GM21717 (cell line): ENCODE measurements around the gene APBB1IP.
"Not testable (repeated sequence)": the region's sequence is repeated elsewhere in the genome, so short reads cannot be mapped to it uniquely, and the experiment has no call there.

Source experiments
- ATAC-seq: cut with Tn5 transposase; IDR thresholded peaks from one replicate; pipeline ENCODE4 v1.9.1; 2021; ENCODE audit warnings: mild to moderate bottlenecking, moderate library complexity; ENCODE audit not compliant: unreplicated experiment

APBB1IP gene

GRCh38 chr10:26504429-26504828 is 66.3 kb downstream of the APBB1IP start:
- ATAC-seq = not testable (repeated sequence)

GRCh38 chr10:26505491-26505890 is 67.3 kb downstream of the APBB1IP start:
- ATAC-seq = no peak

GRCh38 chr10:26506736-26507135 is 68.6 kb downstream of the APBB1IP start:
- ATAC-seq = no peak

GRCh38 chr10:26507441-26507840 is 69.3 kb downstream of the APBB1IP start:
- ATAC-seq = no peak

- ATAC-seq = no peak
Measured at GRCh38 chr10:26508016-26508415, 69.9 kb downstream of the APBB1IP start.

GRCh38 chr10:26509307-26509706 is 71.2 kb downstream of the APBB1IP start:
- ATAC-seq = no peak

- ATAC-seq = no peak
Measured at GRCh38 chr10:26513101-26513500, 75.0 kb downstream of the APBB1IP start.

- no peak for ATAC-seq
Measured at GRCh38 chr10:26516540-26517101, 78.5 kb downstream of the APBB1IP start.

GRCh38 chr10:26517141-26517867 is 79.2 kb downstream of the APBB1IP start:
- no peak for ATAC-seq

GRCh38 chr10:26519803-26520202 is 81.7 kb downstream of the APBB1IP start:
- no peak for ATAC-seq

GRCh38 chr10:26520575-26520974 is 82.4 kb downstream of the APBB1IP start:
- ATAC-seq = no peak

- ATAC-seq = no peak
Measured at GRCh38 chr10:26524161-26524896, 86.2 kb downstream of the APBB1IP start.

GRCh38 chr10:26525586-26525985 is 87.4 kb downstream of the APBB1IP start:
- ATAC-seq = no peak

- no peak for ATAC-seq
Measured at GRCh38 chr10:26527018-26527417, 88.9 kb downstream of the APBB1IP start.

GRCh38 chr10:26528048-26528447 is 89.9 kb downstream of the APBB1IP start:
- no peak for ATAC-seq

GRCh38 chr10:26528715-26529393 is 90.7 kb downstream of the APBB1IP start:
- ATAC-seq = peak; percentile 83

- ATAC-seq = no peak
Measured at GRCh38 chr10:26534384-26534783, 96.2 kb downstream of the APBB1IP start.

- ATAC-seq = no peak
Measured at GRCh38 chr10:26540601-26541000, 102.5 kb downstream of the APBB1IP start.

- no peak for ATAC-seq
Measured at GRCh38 chr10:26543567-26544306, 105.6 kb downstream of the APBB1IP start.

- ATAC-seq = no peak
Measured at GRCh38 chr10:26544932-26545331, 106.8 kb downstream of the APBB1IP start.
